Hepatocyte (in vitro differentiated cells): ENCODE data around the gene ZBTB20.

Source experiments
- EZH2 ChIP-seq: fragments of 200-600 bp; sonication (generic); IDR thresholded peaks from 2 replicates; pipeline ENCODE4 v1.6.1; 2016; ENCODE audit warnings: antibody characterized with exemption, mild to moderate bottlenecking, borderline replicate concordance
- EZH2phosphoT487 ChIP-seq: fragments of 200-600 bp; sonication (generic); IDR thresholded peaks from one replicate; pipeline ENCODE4 v1.6.1; 2018; ENCODE audit warnings: antibody characterized with exemption, mild to moderate bottlenecking, low read depth, moderate library complexity; ENCODE audit not compliant: unreplicated experiment, severe bottlenecking
- TF ChIP-seq, protein P1 (sequence below): fragments of 200-600 bp; sonication (generic); IDR thresholded peaks from 2 replicates; pipeline ENCODE4 v1.5.1; 2016; ENCODE audit warnings: antibody characterized with exemption, mild to moderate bottlenecking; ENCODE audit not compliant: poor library complexity

GRCh38 chr3:114508208-114508607, 638.9 kb downstream of the ZBTB20 start:
- TF ChIP-seq EZH2 (no peak), EZH2phosphoT487 (no peak)
- TF ChIP-seq, protein P1, sequence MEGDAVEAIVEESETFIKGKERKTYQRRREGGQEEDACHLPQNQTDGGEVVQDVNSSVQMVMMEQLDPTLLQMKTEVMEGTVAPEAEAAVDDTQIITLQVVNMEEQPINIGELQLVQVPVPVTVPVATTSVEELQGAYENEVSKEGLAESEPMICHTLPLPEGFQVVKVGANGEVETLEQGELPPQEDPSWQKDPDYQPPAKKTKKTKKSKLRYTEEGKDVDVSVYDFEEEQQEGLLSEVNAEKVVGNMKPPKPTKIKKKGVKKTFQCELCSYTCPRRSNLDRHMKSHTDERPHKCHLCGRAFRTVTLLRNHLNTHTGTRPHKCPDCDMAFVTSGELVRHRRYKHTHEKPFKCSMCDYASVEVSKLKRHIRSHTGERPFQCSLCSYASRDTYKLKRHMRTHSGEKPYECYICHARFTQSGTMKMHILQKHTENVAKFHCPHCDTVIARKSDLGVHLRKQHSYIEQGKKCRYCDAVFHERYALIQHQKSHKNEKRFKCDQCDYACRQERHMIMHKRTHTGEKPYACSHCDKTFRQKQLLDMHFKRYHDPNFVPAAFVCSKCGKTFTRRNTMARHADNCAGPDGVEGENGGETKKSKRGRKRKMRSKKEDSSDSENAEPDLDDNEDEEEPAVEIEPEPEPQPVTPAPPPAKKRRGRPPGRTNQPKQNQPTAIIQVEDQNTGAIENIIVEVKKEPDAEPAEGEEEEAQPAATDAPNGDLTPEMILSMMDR = no peak
